Psoas muscle (tissue), 8 donors: ENCODE results near the gene ISG20. TPM values are rescaled to one million over a fixed set of nuclear protein-coding genes. Genes with fewer than 3 reads are reported as not detected.
A peak's percentile ranks its signal among the peaks of the same experiment; 100 is the strongest.

Experiments used
- ATAC-seq, 4 donors: fragments of 200-7000 bp; cut with Tn5 transposase; one replicate each; pipeline ENCODE4 v1.9.1; 2020; ENCODE audit warnings: moderate library complexity in 3 of 4, mild to moderate bottlenecking in 2 of 4
- DNase-seq, 2 donors: peaks; one replicate each; pipeline ENCODE4 v3.0.0-alpha.2; 2020
- H3K27ac ChIP-seq: fragments of 200-600 bp; one replicate; pipeline ENCODE4 v1.8.0; 2022
- H3K27me3 ChIP-seq, 3 donors: fragments of 200-600 bp in 1 of 3; one replicate each; pipeline versions ENCODE4 v1.6.1 to v1.8.0; 2013 to 2022; ENCODE audit warnings: low read length in 2 of 3, mild to moderate bottlenecking in 2 of 3, moderate library complexity in 1 of 3; ENCODE audit not compliant: insufficient read depth in 3 of 3
- H3K36me3 ChIP-seq, 2 donors: fragments of 200-600 bp in 1 of 2; one replicate each; pipeline versions ENCODE4 v1.6.1 to v1.8.0; 2013 to 2022; ENCODE audit warnings: low read depth in 1 of 2, mild to moderate bottlenecking in 1 of 2, moderate library complexity in 1 of 2; ENCODE audit not compliant: insufficient read depth in 1 of 2
- H3K4me1 ChIP-seq: fragments of 200-600 bp; one replicate; pipeline ENCODE4 v1.8.0; 2022
- H3K4me3 ChIP-seq: fragments of 200-600 bp; one replicate; pipeline ENCODE4 v1.8.0; 2022; ENCODE audit warnings: mild to moderate bottlenecking
- H3K9me3 ChIP-seq: fragments of 200-600 bp; one replicate; pipeline ENCODE4 v1.8.0; 2022
- CTCF ChIP-seq: fragments of 200-600 bp; IDR thresholded peaks from one replicate; pipeline ENCODE4 v1.8.0; 2022; ENCODE audit warnings: antibody characterized with exemption
- WGBS, 3 donors: extraction: QIAGEN DNeasy Blood & Tissue Kit; methylation state at CpG; one replicate each; pipeline versions ENCODE4 v1.1.6 to v1.1.7; 2013; 5-methylcytosine and 5-hydroxymethylcytosine counted together
- intact Hi-C, 2 donors: fragments of 100-400 bp; cut with DNase I; formaldehyde crosslinking; loops; one replicate each; pipeline versions ENCODE4 v1.11.0 to v1.14.2; 2022
- polyA plus RNA-seq, 3 donors: library from polyadenylated mRNA; stranded (reverse); fragments of 200-250 nt; gene quantifications; one replicate each; pipeline ENCODE4 v1.2.3, GENCODE V29; 2013
- total RNA-seq, 4 donors: library from RNA; stranded (reverse); fragmentation: NEBNext Ultra II Directional in 2 of 4; extraction: Animal tissue kit (Norgen Biotek cat#: 25700) in 2 of 4; gene quantifications; one replicate each; pipeline versions ENCODE4 v1.2.1 to v1.2.4, GENCODE V29; 2021 to 2023
- donor health status: healthy with polysubstance abuse.
- donor health status: DM: no; HTN: no; CAD: no; lungs with moderate emphysema.
- donor health status: Bipolar disorder and iron deficiency.
- donor health status: healthy.
- donor health status: DM: yes; HTN: yes; CAD: no.
- donor health status: DM: no; HTN: no; CAD: no.
- donor health status: DM: no; HTN: no; CAD: no.
- donor health status: DM: yes; HTN: yes; CAD: no.

ISG20 gene
- total and polyA plus RNA-seq, 7 donors, result 1.1 to 7.4 (median 3.8) TPM

GRCh38 chr15:88628018-88628654 lies 10.7 kb upstream of the ISG20 start:
- 94 to 98% (median 94%) methylated on average over 5 of the region's 5 CpGs for WGBS, 3 donors
- Histone ChIP-seq H3K27ac (no peak overlapping the region), H3K4me1 (peaks cover 35% of the 10 kb centered on the region), H3K9me3 (no peaks in the 10 kb centered on the region), H3K36me3 (peaks cover 9 to 71% of the 10 kb centered on the region in 2 donors), H3K4me3 (no peak overlapping the region), H3K27me3 (no peaks in the 10 kb centered on the region)
- intact Hi-C loops, result no loop called here
- TF ChIP-seq CTCF, result no peak
- ATAC-seq, result no peak
- no peak for DNase-seq

GRCh38 chr15:88629071-88629470 lies 9.7 kb upstream of the ISG20 start:
- WGBS, 3 donors, result 89 to 93% (median 90%) methylated on average over 16 of the region's 16 CpGs
- Histone ChIP-seq H3K27me3 (no peaks in the 10 kb centered on the region), H3K9me3 (no peaks in the 10 kb centered on the region), H3K4me1 (peaks cover 28% of the 10 kb centered on the region), H3K36me3 (peaks cover 9 to 63% of the 10 kb centered on the region in 2 donors), H3K27ac (no peak overlapping the region), H3K4me3 (no peak overlapping the region)
- ATAC-seq, result no peak
- intact Hi-C loops, result no loop called here
- no peak for TF ChIP-seq CTCF
- DNase-seq, result no peak

- H3K27ac ChIP-seq, result peak overlapping the region; percentile 6
- ATAC-seq, result peak; percentile 45 to 53 (median 46)
- TF ChIP-seq CTCF, result no peak
- no peak for DNase-seq
- H3K9me3 ChIP-seq, result no peaks in the 10 kb centered on the region
- no peak overlapping the region for H3K4me3 ChIP-seq
- peaks cover 9 to 63% of the 10 kb centered on the region in 2 donors for H3K36me3 ChIP-seq
- WGBS, 3 donors, result 67 to 70% (median 69%) methylated on average over 7 to 9 of the region's 9 CpGs
- intact Hi-C loops, result no loop called here
- peaks cover 24% of the 10 kb centered on the region for H3K4me1 ChIP-seq
- H3K27me3 ChIP-seq, result no peaks in the 10 kb centered on the region
Measured at GRCh38 chr15:88630141-88630721, 8.6 kb upstream of the ISG20 start.

GRCh38 chr15:88630798-88631463 lies 7.9 kb upstream of the ISG20 start:
- ATAC-seq, result no peak

More at GRCh38 chr15:88630798-88631463, 7.9 kb upstream of the ISG20 start:
- H3K4me3 ChIP-seq, result no peak overlapping the region
- WGBS, 3 donors, result 74 to 90% (median 89%) methylated on average over 7 of the region's 7 CpGs
- H3K36me3 ChIP-seq, result peaks cover 9 to 63% of the 10 kb centered on the region in 2 donors
- H3K9me3 ChIP-seq, result no peaks in the 10 kb centered on the region
- TF ChIP-seq CTCF, result no peak
- intact Hi-C loops, result no loop called here
- peak overlapping the region; percentile 6 for H3K27ac ChIP-seq
- H3K4me1 ChIP-seq, result peaks cover 24% of the 10 kb centered on the region
- no peak for DNase-seq
- no peaks in the 10 kb centered on the region for H3K27me3 ChIP-seq
